Liver (tissue), 9 donors: ENCODE data around the gene BARX2. TPM values are rescaled to one million over a fixed set of nuclear protein-coding genes. Genes with fewer than 3 reads are reported as not detected.

ENCODE experiments used
- DNase-seq: peaks from one replicate; pipeline ENCODE4 v3.0.0-alpha.2; 2017; ENCODE audit warnings: low spot score
- H3K27ac ChIP-seq, 2 donors: one replicate each; pipeline ENCODE4 v1.7.0; 2013; ENCODE audit warnings: inconsistent platforms in 2 of 2, low read length in 2 of 2, control low read depth in 1 of 2, low read depth in 1 of 2, mild to moderate bottlenecking in 1 of 2
- H3K27me3 ChIP-seq, 4 donors: one replicate each; pipeline versions ENCODE4 v1.6.1 to v1.7.0; 2013; ENCODE audit warnings: low read length in 3 of 4, inconsistent platforms in 1 of 4, mild to moderate bottlenecking in 1 of 4, moderate library complexity in 1 of 4; ENCODE audit not compliant: control insufficient read depth in 4 of 4, insufficient read depth in 4 of 4
- H3K36me3 ChIP-seq, 4 donors: one replicate each; pipeline versions ENCODE4 v1.6.1 to v1.7.0; 2013; ENCODE audit warnings: low read length in 3 of 4, mild to moderate bottlenecking in 3 of 4, low read depth in 1 of 4, moderate library complexity in 1 of 4; ENCODE audit not compliant: control insufficient read depth in 4 of 4, insufficient read depth in 3 of 4
- H3K4me1 ChIP-seq, 4 donors: one replicate each; pipeline versions ENCODE4 v1.6.1 to v1.7.0; 2013; ENCODE audit warnings: low read length in 3 of 4, mild to moderate bottlenecking in 3 of 4, moderate library complexity in 1 of 4; ENCODE audit not compliant: control insufficient read depth in 4 of 4, insufficient read depth in 4 of 4
- H3K4me3 ChIP-seq, 3 donors: one replicate each; pipeline versions ENCODE4 v1.6.1 to v1.7.0; 2013; ENCODE audit warnings: low read length in 3 of 3, control low read depth in 1 of 3, low read depth in 1 of 3, mild to moderate bottlenecking in 1 of 3
- H3K9ac ChIP-seq, 2 donors: one replicate each; pipeline ENCODE4 v1.7.0; 2013; ENCODE audit warnings: low read length in 2 of 2, mild to moderate bottlenecking in 2 of 2, moderate library complexity in 2 of 2, control low read depth in 1 of 2, low read depth in 1 of 2
- H3K9me3 ChIP-seq, 4 donors: one replicate each; pipeline versions ENCODE4 v1.6.1 to v1.7.0; 2013; ENCODE audit warnings: low read length in 3 of 4; ENCODE audit not compliant: control insufficient read depth in 4 of 4
- ATF3 ChIP-seq: IDR thresholded peaks from 2 replicates; pipeline ENCODE4 v1.6.1; 2016; ENCODE audit warnings: antibody characterized with exemption
- EGR1 ChIP-seq, 2 donors: IDR thresholded peaks; 2 replicates each; pipeline ENCODE4 v1.6.1; 2016 to 2018; ENCODE audit warnings: antibody characterized with exemption in 2 of 2, low read depth in 2 of 2
- FOXA2 ChIP-seq: IDR thresholded peaks from 2 replicates; pipeline ENCODE4 v1.6.1; 2016; ENCODE audit warnings: antibody characterized with exemption
- GABPA ChIP-seq, 2 donors: IDR thresholded peaks in 1 of 2; conservative IDR thresholded peaks in 1 of 2; 2 replicates each; pipeline ENCODE4 v1.6.1; 2016; ENCODE audit warnings: antibody characterized with exemption in 2 of 2, mild to moderate bottlenecking in 1 of 2, moderate library complexity in 1 of 2
- HNF4G ChIP-seq: IDR thresholded peaks from 2 replicates; pipeline ENCODE4 v1.6.1; 2016; ENCODE audit warnings: antibody characterized with exemption
- JUND ChIP-seq, 2 donors: IDR thresholded peaks; 2 replicates each; pipeline ENCODE4 v1.6.1; 2016; ENCODE audit warnings: antibody characterized with exemption in 2 of 2
- NR2F2 ChIP-seq: IDR thresholded peaks from 2 replicates; pipeline ENCODE4 v1.6.1; 2016; ENCODE audit warnings: antibody characterized with exemption
- RAD21 ChIP-seq, 2 donors: IDR thresholded peaks; 2 replicates each; pipeline ENCODE4 v1.6.1; 2016; ENCODE audit warnings: antibody characterized with exemption in 2 of 2, mild to moderate bottlenecking in 2 of 2
- REST ChIP-seq: IDR thresholded peaks from 2 replicates; pipeline ENCODE4 v1.6.1; 2016; ENCODE audit warnings: antibody characterized with exemption, mild to moderate bottlenecking
- RXRA ChIP-seq, 2 donors: IDR thresholded peaks; 2 replicates each; pipeline ENCODE4 v1.6.1; 2017 to 2018; ENCODE audit warnings: antibody characterized with exemption in 2 of 2, mild to moderate bottlenecking in 1 of 2
- SP1 ChIP-seq: IDR thresholded peaks from 2 replicates; pipeline ENCODE4 v1.6.1; 2018; ENCODE audit warnings: antibody characterized with exemption, mild to moderate bottlenecking
- YY1 ChIP-seq: IDR thresholded peaks from 2 replicates; pipeline ENCODE4 v1.6.1; 2016; ENCODE audit warnings: antibody characterized with exemption, mild to moderate bottlenecking
- WGBS: extraction: QIAGEN DNeasy Blood & Tissue Kit; methylation state at CpG from one replicate; pipeline ENCODE4 v1.1.7; 2013; 5-methylcytosine and 5-hydroxymethylcytosine counted together
- polyA plus RNA-seq, 2 donors: library from polyadenylated mRNA; stranded (reverse) in 1 of 2; unstranded in 1 of 2; fragments of 200-250 nt in 1 of 2; fragments of >200 nt in 1 of 2; fragmentation: Nextera tagmentation in 1 of 2; extraction: Ambion mirVana in 1 of 2; gene quantifications; one replicate each; pipeline versions ENCODE4 v1.2.1 to v1.2.3, GENCODE V29; 2013 to 2015
- total RNA-seq, 2 donors: library from RNA; depleted of rRNA; stranded (reverse); fragments of >200 nt; gene quantifications; one replicate each; pipeline ENCODE4 v1.2.3, GENCODE V29; 2014
- TF ChIP-seq, protein P1 (sequence below): IDR thresholded peaks from 2 replicates; pipeline ENCODE4 v1.6.1; 2016; ENCODE audit warnings: antibody characterized with exemption
- TF ChIP-seq, protein P2 (sequence below): IDR thresholded peaks from 2 replicates; pipeline ENCODE4 v1.6.1; 2016; ENCODE audit warnings: antibody characterized with exemption
- donor health status: healthy.
- donor health status: healthy.
- donor health status: healthy.
- donor health status: healthy.
- donor health status: healthy.

Gene BARX2
- total and polyA plus RNA-seq, 4 donors = not detected

DNA sequence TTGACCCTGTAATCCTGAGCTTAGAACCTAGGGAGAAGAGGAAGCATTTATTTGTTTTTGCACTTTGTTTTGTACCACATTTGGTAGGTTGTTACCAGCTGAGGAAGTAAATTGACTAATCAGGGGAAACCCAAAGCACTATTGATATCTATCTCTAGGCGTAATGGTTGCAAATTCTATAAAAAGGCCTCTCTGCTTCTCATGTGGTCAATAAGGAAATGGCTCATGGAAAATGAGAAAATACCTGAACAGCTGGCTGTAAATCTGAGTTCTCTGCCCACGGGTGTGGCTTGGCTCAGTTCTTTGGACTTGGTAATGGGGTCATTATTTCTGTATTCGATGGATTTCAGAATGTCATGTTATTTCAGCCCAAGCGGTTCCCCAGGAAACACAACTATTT, 42.4 kb downstream of the BARX2 start:
- H3K4me1 ChIP-seq = no peaks in the 10 kb centered on the region

GRCh38 chr11:129419386-129419785, 43.7 kb downstream of the BARX2 start:
- WGBS = 97% methylated on average over 3 of the region's 3 CpGs
- TF ChIP-seq SP1 = no peak
- no peak for TF ChIP-seq ATF3
- no peak for TF ChIP-seq YY1
- no peak for TF ChIP-seq HNF4G
- TF ChIP-seq FOXA2 = no peak
- no peak for TF ChIP-seq GABPA (IDR thresholded peaks at IDR 0.05 in 1 of 2, conservative IDR thresholded peaks at IDR 0.05 in 1 of 2)
- TF ChIP-seq NR2F2 = no peak
- TF ChIP-seq, protein P1, sequence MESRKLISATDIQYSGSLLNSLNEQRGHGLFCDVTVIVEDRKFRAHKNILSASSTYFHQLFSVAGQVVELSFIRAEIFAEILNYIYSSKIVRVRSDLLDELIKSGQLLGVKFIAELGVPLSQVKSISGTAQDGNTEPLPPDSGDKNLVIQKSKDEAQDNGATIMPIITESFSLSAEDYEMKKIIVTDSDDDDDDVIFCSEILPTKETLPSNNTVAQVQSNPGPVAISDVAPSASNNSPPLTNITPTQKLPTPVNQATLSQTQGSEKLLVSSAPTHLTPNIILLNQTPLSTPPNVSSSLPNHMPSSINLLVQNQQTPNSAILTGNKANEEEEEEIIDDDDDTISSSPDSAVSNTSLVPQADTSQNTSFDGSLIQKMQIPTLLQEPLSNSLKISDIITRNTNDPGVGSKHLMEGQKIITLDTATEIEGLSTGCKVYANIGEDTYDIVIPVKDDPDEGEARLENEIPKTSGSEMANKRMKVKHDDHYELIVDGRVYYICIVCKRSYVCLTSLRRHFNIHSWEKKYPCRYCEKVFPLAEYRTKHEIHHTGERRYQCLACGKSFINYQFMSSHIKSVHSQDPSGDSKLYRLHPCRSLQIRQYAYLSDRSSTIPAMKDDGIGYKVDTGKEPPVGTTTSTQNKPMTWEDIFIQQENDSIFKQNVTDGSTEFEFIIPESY = no peak
- H3K4me1 ChIP-seq = no peaks in the 10 kb centered on the region

More for the DNA sequence above, 42.4 kb downstream of the BARX2 start:
- no peak for DNase-seq
- Histone ChIP-seq H3K4me3 (no peak overlapping the region), H3K27ac (no peak overlapping the region), H3K9me3 (no peaks in the 10 kb centered on the region), H3K27me3 (no peaks in the 10 kb centered on the region), H3K36me3 (no peaks in the 10 kb centered on the region), H3K9ac (no peak overlapping the region)
- 75% methylated on average over 4 of the region's 4 CpGs for WGBS
- no peak for TF ChIP-seq NR2F2
- no peak for TF ChIP-seq REST
- TF ChIP-seq JUND (IDR thresholded peaks at IDR 0.05) = no peak
- TF ChIP-seq FOXA2 = no peak
- TF ChIP-seq RXRA (IDR thresholded peaks at IDR 0.05) = no peak
- no peak for TF ChIP-seq ATF3
- no peak for TF ChIP-seq HNF4G
- no peak for TF ChIP-seq RAD21 (IDR thresholded peaks at IDR 0.05)
- no peak for TF ChIP-seq YY1
- TF ChIP-seq, protein P2, sequence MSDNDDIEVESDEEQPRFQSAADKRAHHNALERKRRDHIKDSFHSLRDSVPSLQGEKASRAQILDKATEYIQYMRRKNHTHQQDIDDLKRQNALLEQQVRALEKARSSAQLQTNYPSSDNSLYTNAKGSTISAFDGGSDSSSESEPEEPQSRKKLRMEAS = no peak

DNA sequence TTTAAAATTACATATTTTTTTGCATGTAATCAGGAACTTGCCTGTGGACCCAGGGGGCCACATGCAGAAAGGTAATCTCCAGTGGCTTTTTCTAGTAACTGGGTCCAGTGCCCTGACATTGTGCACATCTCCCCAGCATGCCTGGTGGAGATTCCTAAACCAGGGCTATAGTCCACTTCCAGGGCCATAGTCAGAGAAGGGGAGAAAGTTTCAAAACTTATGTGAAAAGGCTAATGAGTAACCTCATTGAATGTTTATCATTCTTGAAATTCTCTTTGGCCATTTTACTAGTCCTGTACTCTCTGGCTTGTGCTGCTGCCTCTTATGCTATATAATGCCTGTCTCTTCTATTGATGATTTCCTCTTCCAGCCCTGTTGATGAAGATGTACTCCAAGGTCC, 47.8 kb downstream of the BARX2 start:
- Histone ChIP-seq H3K9ac (no peak overlapping the region), H3K4me3 (no peak overlapping the region), H3K4me1 (peaks cover 0 to 7% (median 4%) of the 10 kb centered on the region in 4 donors), H3K27ac (no peak overlapping the region), H3K36me3 (no peaks in the 10 kb centered on the region), H3K27me3 (no peaks in the 10 kb centered on the region), H3K9me3 (no peaks in the 10 kb centered on the region)
- TF ChIP-seq, protein P2 = no peak
- no peak for TF ChIP-seq SP1
- TF ChIP-seq EGR1 (IDR thresholded peaks at IDR 0.05; ENCODE audit: low read depth in 2 of 2) = no peak
- TF ChIP-seq JUND (IDR thresholded peaks at IDR 0.05) = no peak
- TF ChIP-seq FOXA2 = no peak
- no peak for TF ChIP-seq HNF4G
- TF ChIP-seq RXRA (IDR thresholded peaks at IDR 0.05) = no peak
- TF ChIP-seq ATF3 = no peak
- no peak for DNase-seq

More at GRCh38 chr11:129419386-129419785, 43.7 kb downstream of the BARX2 start:
- Histone ChIP-seq H3K36me3 (no peaks in the 10 kb centered on the region), H3K9me3 (no peaks in the 10 kb centered on the region), H3K9ac (no peak overlapping the region), H3K27ac (no peak overlapping the region), H3K27me3 (no peaks in the 10 kb centered on the region), H3K4me3 (no peak overlapping the region)
- no peak for DNase-seq
